Measurements from ENCODE around the gene AGRN.
A peak's percentile ranks its signal among the peaks of the same experiment; 100 is the strongest.
"Not testable (repeated sequence)": the region's sequence is repeated elsewhere in the genome, so short reads cannot be mapped to it uniquely, and the experiment has no call there.

The AGRN gene

DNA sequence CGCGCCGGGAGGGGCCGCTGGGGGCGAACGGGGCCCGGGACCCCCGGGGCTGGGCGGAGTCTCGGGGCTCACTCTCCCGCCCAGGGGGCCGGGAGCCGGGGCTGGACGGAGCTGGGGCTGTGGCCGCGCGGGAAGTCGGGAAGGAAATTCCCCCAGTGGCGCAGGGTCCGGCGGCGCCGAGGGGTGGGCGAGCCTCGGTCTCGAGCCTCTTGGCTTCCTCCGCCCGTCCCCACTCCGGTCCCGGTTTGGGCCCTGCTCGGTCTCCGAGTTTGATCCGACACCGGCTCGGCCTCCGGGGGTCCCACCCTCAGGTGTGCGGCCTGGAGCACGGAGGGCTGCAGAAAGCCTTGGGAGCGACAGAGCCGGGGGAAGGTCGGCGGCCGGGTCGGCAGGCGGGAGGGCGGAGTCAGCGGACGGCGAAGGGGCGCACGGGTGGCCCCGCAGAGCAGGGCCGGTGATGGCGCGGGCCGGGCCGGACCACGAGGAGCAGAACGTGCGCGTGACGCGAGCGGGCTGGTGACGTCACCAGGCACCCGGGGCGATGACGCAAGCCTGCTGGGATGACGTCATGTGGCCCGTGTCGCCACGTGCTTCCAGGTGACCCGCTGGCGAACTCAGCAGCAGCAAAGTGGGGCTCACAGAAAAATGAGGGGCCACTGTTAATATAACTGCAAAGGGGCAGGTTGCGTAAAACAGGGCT is 19.4 kb upstream of the AGRN start:
- peak in 37 of 51 donors; percentile 25 to 88 (median 69) for DNase-seq

- no peak for DNase-seq
These were observed 18.7 kb upstream of the AGRN start for GRCh38 chr1:1001057-1001783.

DNA sequence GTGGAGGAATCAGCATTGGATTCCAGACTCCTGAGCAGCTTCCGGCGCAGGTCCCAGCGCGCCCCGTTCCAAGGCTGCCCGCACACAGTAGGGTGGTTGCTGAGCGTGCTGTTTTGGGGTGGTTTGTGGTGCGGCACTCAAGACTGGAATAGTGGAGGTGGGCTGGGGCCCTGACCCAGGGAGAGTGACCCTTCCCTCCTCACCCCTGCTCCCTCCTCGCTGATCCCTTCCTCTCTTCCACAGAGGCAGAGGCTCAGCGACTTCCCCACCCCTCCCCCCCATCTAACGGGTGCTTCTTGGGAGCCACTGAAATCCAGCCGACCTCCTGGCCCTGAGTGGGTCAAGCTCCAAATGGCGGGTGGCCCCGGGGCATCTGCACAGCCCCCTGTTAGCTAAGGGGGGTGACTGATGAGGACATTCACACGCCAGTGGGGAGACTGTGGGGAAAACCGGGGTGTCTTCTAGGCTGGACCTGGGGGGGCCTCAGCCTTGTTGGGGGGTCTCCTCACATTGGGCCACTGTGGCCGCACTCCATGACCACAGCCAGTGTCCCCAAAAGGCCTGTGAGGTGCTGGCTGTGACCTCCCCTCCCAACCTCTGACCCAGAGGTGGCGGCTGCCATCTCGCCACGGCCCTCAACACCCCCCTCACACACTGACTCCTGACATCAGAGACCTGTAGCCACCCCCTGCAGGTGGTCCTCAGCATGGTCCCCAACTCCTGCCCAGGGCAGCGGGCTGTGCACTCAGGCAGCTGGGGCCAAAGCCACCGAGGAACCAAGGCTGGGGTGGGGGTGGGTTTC is 16.1 kb upstream of the AGRN start:
- no peak for DNase-seq

DNA sequence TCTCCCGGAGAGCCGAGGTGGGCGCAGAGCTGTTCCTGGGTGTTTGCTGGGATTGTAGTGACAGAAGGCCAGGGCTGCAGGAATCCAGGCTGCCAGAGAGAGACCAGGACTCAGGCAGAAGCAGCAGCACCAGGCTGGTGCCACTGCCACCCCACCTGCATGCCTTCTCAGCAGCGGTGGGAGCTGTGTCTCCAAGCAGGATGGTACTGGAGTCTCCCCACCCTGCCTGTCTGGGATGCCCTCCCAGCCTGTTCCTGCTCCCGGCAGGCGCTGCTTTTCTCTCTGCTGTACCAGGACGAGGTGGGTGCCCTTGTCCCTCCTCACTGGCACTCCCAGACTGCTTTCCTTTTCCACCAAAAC is 15.5 kb upstream of the AGRN start:
- no peak for DNase-seq

DNA sequence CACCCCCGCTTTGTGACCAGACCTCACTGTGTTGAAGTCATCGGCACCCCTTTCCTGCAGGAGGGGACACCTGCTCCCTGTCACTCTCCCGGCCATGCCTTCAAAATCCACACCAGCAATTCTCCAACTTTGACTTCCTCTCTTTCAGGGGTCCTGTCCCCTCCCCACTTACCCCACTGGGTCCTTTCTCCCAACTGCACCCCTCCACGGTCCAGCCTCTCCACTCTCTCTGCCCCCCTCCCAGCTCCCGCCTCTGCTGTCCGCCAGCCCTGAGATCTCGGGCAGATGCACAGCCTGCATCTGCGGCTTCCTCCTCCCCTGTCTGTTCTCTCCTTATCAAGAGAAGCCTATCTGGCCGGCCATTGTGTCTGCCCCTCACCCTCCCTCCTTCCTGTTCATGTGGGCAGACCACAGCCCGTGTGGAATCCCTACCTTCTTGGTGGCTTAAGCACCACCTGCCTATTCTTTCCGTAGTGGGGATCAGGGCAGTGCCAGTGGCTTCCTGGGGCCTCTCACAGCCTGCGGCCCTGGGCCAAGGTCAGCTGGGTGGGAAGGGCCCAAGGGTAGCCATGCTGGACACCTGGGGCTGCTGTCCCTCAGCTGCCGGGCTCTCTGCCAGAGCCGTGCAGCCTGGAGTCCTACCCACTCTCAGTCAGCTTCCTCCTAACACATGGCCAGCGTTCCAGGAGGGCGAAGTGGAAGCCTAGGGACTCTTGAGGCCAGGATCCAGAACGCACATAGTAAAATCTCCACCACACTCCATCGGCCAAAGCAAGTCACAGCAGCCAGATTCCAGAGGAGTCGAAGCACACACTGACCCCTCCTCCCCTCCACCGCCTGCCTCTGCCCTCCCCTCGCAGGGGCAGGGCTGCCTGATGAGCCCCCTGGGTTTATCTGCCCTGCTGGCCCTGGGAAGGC is 14.9 kb upstream of the AGRN start:
- no peak for DNase-seq

GRCh38 chr1:1005774-1006304 is 14.1 kb upstream of the AGRN start:
- DNase-seq = no peak

DNA sequence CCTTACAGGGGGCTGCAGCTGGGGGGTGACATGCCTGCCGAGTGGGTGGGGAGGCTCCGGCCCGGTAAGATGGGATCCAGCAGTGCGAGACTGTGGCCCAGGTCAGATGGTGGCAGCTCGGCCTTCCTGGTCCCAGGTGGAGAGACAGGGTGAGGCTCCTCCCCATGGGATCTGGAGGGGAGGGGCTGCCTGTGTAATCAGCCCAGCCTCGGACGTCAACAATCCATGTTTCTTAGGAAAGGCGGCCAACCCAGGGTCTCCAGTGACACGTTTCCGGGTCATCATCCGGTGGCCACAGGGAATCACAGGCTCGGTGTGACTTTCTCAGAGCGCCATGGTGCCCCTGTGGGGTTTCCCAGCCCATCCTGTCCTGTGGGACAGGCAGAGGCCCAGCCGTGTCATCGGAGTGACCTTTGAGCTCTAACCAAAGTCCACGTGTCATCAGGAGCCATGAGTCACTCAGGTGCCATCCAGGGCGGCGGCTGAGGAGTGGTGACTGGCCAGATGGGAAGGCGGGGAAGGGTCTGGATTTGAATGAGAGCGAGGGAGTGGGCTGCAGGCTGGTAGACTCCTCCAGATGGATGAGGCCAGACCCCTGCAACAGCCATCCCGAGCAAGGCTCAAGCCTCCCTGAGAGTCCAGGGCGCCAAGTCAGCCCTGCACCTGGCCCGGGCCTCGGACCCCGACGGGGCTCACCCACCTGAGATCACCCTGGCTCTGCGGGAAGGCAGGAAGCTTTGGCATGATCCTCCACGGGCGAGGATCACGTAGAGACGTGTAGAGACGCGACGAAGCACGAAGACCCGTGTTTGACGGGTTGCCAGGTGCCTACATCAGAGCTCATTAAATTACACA is 13.4 kb upstream of the AGRN start:
- DNase-seq = no peak

DNA sequence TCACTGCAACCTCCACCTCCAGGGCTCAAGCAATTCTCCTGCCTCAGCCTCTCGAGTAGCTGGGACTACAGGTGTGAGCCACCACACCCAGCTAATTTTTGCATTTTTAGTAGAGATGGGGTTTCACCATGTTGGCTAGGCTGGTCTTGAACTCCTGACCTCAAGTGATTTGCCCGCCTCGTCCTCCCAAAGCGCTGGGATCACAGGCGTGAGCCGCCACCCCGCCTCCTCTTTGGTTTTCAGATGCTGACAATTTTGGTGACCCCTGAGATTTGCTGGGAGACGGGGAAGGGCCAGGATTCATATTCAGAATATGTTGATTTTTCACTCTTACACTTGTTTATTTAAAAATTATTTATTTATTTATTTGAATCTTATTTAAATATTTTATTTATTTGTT is 9.8 kb upstream of the AGRN start:
- DNase-seq = not testable (repeated sequence)

GRCh38 chr1:1011396-1011949 is 8.4 kb upstream of the AGRN start:
- DNase-seq = no peak

DNA sequence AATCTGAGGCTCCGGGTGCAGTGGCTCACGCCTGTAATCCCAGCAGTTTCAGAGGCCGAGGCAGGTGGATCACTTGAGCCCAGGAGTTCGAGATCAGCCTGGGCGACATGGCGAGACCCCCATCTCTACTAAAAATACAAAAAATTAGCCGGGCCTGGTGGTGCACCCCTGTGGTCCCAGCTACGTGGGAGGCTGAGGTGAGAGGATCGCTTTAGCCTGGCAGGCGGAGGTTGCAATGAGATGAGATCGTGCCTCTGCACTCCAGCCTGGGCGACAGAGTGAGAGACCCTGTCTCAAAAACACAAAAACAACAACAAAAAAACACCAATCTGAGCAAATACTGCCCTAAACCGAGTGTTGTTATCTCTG is 7.2 kb upstream of the AGRN start:
- DNase-seq = not testable (repeated sequence)

DNA sequence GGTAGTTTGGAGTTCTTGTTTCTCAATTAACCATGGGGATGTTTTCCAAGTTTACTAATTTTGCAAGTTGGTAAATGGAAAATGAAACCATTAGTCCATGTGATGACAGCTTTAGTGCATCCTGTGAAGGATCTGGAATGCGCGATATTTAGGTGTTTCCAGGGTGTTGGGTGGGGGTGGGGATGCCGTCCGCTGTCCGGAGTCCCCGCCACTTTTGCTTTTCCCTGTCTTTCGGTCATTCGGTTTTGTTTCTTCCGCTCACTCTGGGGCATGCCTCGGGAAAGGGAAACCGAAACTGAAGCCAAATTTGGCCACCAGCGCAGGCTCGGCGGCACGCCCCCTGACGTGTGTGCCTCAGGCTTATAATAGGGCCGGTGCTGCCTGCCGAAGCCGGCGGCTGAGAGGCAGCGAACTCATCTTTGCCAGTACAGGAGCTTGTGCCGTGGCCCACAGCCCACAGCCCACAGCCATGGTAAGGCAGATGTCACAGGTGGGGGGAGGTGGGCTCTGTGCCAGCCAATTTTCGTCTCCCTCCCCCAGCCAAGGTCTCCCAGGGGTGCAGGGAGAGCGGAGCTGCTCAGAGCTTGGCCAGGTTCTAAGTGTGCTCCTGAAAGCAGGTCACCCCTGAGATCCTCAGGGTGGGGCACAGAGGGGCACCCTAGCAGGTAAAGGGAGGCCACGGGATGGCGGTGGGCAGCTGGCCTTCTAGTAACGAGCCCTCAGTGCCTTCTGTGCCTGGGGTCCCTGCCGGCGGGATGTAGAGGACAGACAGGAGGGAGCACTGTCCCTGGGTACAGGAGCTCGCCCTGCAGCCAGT is 6.6 kb upstream of the AGRN start, which contains the start of gene ISG15:
TSS of gene ISG15 (plus strand) at position 393 of the 817 bp plus-strand sequence. CDS start at position 470, 77 bp downstream.
- peak in 45 of 51 donors; percentile 19 to 89 (median 70) for DNase-seq

GRCh38 chr1:1013922-1014648 is 5.8 kb upstream of the AGRN start:
- DNase-seq = no peak

- DNase-seq = peak in 2 of 51 donors; percentile 24 to 35
These were observed 4.9 kb upstream of the AGRN start for GRCh38 chr1:1014799-1015681.

- not testable (repeated sequence) for DNase-seq
These were observed 2.3 kb upstream of the AGRN start for GRCh38 chr1:1017397-1018320.

GRCh38 chr1:1018321-1018685 is 1.6 kb upstream of the AGRN start:
- DNase-seq = not testable (repeated sequence)

All from hypothalamus (tissue), 51 donors.